Activated CD8-positive, alpha-beta memory T cell treated with anti-CD3 and anti-CD28 coated beads for 48 hours (primary cell): ENCODE data around the gene GDF10.

ENCODE experiments used
- DNase-seq, 3 experiments: peaks; one replicate each; pipeline ENCODE4 v3.0.0-alpha.2; 2020; ENCODE audit warnings: low read depth in 2 of 3, low spot score in 2 of 3

The GDF10 gene

DNA sequence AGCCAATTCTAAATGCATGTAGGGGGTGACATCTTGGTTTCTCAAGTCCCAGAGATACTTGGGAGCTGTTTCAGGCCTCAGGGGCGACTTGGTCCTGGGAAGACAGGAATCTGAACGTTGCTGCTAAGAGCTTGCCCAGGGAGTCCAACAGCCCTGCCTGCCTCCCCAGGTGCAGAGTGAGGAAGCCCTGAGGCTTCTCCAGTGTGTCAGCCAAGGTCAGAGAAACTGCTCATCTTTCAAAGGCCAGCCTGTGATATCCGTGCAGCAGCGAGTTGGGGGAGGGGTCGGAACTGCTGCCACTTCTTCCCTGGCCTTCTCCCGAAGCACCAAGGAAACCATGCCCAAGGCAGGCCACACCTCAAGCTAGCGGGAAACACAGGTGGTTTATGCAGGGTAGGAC is 32.0 kb downstream of the GDF10 start:
- DNase-seq = no peak

- no peak for DNase-seq
Observed at GRCh38 chr10:47332371-47332770, 32.4 kb downstream of the GDF10 start.

GRCh38 chr10:47332946-47333345 is 32.9 kb downstream of the GDF10 start:
- no peak for DNase-seq

DNA sequence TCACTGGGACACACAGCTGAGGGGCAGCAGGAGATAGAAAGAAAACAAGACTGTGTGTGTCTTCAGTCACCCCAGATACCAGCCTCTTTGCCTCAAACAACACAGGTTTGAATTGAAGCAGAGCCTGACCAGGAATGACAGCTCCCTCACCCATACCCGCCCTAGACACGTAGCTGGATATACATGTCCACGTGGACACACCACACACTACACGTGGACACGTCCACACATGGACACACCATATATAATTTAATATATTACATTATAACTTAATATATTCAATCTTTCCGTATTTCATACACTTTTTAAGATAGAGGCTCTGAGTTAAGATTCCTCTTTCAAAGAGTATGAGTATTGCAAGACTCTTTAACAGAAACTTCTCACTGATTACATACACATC is 33.5 kb downstream of the GDF10 start:
- no peak for DNase-seq

DNA sequence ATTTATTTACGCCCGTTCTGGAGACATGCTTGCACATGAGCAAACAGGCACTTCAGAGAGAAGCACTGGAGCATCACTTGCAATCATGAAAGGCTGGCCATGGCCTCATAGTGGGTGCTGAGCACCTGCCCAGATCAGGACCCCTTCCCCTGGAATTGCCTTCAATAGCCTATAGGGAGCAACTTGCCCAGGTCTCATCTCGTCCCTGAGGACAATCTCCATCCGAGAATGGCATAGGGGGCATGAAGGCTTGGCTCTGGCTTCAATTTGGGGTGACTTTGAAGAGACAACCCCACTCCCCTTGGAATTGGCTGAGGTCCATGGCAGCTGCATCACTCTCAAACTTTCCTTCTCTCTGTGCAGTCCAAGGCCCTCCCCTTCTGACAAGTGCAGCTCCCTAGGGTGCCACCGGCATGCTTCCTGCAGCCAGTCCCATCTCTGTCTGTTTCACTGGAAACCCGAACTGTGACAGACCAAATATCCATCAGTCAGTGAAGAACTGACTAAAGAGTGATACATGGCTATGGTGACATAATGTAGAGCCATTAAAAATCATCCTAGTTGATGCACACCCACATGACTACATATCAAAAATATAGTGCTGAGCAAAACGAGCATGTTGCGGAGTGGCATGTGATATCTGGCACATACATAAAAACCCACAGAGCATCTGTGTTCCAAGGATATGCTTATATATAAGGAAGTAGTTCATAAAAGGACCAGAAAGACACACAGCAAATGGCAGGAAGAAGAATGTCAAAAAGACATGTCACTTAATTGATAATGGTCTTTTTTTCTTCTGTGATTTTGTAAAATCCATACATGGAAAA is 34.7 kb downstream of the GDF10 start:
- DNase-seq = no peak

DNA sequence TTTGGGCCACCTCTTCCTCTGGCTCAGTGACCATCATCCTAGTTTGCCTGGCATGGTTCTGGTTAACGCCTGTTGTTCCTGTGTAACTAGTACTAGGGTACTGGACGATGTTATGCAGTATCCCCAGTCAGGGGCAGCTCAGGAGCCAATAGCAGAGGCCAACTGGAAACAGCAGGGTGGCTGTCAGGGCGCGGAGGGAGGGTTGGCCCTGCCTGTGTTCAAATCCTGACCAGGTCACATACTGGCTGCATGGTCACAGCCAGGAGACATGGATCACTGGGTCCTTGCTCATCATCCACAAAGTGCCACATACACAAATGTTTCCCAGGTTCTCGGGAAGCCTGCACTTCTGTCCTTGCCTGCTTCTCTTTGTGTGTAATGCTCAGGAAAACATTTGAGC is 35.9 kb downstream of the GDF10 start:
- DNase-seq = no peak

DNA sequence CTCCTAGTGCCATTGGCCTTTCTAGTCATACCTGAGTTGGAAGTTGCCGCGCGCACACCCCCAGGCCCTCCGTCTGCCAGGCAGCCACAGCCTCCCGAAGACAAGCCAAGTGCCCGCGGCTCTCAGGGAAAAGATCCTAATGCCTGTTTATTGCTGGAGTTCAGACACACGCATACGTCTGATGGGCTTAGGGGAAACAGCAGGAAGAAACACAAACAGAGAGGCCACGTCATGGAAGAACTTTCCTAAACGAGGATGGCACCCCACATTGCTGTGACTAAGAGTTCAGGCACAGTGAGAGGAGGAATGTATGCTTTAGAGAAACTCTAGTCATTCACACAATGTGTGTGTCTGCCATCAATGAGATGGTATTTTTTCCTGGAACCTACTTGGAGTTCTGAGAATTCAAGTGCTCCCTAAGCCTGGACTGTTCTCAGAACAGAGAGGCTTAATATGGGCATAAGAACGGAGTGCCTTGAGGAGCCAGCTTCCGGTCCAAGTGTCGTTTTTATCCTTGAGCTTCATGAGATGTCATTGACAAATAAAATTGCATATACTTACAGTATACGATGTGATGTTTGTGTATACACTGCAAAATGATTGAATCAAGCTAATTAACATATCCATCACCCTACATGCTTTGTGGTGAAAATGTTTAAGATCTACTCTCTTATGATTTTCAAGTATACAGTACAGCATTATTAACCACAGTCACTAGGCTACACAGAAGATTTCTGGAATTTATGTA is 36.6 kb downstream of the GDF10 start:
- no peak for DNase-seq

- DNase-seq = no peak
Observed at GRCh38 chr10:47337310-47337709, 37.3 kb downstream of the GDF10 start.

GRCh38 chr10:47339186-47339735 is 39.3 kb downstream of the GDF10 start:
- no peak for DNase-seq

- no peak for DNase-seq
Observed at GRCh38 chr10:47339759-47340607, 40.0 kb downstream of the GDF10 start.

DNA sequence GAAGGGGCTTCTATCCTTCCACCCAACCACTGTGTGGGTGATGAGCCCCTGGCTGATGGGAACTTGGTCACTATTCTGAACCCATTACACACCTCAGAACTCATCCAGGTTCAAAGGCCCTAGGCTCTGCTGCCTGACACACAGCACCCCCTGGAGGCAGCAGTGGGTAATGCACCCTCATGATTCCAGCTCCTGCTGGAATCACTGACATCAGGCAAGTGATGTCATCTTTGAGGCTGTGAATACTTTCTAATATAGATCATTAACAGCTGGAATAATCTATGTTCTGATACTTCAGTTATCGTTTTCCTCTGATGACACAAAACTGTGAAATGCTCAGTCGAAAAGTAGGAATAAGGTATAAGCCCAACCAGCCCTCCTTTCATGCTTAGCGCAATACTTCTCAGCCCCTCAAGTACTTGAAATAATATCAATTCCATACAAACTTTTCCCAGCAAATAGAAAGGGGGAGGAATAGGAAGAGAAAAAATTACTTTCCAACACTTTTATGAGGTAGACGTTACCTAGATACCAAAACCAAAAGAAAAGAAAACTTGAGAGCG is 40.7 kb downstream of the GDF10 start:
- DNase-seq = peak; percentile 30 to 59 (median 55)

DNA sequence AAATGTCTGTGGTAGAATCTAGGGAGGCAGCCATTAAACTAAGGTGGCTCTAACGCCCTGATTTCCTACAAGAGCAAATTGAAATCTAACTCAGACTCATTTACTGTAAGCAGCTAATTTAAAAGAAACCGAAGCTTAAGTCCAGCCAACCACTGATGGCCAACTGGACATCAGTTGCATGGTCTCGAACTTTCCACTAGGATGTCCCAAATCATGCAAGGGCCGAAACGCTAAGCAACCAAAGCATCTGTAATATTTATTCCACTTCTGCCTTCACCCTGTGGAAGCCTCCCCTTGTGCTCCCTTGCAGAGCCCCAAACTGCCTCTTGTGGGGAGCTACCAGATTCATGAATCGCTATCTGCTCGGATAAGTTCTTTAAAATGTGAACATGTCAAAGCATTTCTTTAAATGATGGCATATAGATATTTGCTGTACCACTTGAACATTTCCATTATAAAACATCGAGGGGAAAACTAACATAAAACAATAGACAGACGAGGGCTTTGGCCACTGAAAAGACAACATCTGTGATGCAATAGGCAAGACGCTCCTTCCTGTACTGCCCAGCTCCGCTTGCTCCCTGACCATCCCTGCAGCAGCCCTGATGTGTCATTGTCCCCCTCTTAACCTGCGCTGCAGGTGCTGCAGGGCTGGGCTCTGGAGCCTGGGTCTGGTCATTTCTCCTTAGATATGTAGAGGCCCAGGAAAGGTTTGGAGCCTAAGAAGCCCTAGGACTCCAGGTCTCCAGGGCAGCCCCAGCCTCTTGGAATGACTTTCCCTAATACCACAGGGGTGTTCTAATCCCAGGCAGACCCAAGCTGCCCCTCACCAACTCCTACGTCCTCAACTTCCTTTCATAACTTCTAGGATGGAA is 45.2 kb downstream of the GDF10 start:
- no peak for DNase-seq

DNA sequence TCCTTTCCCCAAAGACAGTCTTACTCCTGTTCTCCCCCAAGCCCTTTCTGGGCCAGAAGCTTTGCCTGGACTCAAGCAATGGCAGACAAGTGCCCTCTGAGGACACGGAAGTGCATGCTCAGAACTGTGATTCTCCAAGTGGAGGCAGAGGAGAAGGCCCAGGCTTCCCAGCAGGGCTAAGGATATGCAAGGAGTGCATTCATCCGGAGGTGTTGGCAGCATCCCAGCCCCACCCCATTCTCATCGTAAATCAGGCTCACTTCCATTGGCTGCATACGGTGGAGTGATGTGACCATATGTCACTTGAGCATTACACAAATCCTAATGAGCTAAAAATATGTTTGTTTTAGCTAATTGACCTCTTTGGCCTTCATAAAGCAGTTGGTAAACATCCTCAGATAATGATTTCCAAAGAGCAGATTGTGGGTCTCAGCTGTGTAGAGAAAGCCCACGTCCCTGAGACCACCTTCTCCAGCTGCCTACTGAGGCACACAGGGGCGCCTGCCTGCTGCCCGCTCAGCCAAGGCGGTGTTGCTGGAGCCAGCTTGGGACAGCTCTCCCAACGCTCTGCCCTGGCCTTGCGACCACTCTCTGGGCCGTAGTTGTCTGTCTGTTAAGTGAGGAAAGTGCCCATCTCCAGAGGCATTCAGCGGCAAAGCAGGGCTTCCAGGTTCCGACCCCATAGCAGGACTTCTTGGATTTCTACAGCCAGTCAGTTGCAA is 46.7 kb downstream of the GDF10 start:
- DNase-seq = no peak

DNA sequence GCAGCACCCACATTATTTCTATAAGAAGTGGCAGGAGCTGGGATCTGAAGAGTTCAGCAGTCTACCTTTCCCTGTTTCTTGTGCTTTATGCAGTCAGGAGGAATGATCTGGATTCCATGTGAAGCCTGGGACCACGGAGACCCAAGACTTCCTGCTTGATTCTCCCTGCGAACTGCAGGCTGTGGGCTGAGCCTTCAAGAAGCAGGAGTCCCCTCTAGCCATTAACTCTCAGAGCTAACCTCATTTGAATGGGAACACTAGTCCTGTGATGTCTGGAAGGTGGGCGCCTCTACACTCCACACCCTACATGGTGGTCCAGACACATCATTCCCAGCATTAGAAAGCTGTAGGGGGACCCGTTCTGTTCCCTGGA is 47.3 kb downstream of the GDF10 start:
- no peak for DNase-seq

DNA sequence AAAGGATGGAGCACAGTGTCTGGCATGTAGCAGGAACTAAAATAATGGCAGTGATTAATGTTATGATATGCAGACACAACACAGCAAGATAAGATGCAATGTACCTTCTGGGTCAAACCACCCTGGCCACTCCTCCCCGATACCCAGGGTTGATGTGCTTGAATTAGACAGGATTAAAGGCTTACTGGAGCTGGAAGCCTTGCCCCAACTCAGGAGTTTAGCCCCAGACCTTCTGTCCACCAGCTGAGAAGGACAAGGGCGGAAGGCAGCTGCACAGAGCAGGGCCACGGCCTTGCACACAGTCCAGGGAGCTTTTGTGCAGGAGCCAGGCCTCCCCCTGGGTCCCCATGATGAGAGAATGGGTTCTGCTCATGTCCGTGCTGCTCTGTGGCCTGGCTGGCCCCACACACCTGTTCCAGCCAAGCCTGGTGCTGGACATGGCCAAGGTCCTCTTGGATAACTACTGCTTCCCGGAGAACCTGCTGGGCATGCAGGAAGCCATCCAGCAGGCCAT is 48.2 kb downstream of the GDF10 start, which contains the start of gene RBP3:
Gene RBP3 (plus strand): TSS at position 226 of the 514 bp plus-strand sequence. CDS start 122 bp downstream, at position 348.
- no peak for DNase-seq

GRCh38 chr10:47348661-47349470 is 48.9 kb downstream of the GDF10 start:
- DNase-seq = no peak

DNA sequence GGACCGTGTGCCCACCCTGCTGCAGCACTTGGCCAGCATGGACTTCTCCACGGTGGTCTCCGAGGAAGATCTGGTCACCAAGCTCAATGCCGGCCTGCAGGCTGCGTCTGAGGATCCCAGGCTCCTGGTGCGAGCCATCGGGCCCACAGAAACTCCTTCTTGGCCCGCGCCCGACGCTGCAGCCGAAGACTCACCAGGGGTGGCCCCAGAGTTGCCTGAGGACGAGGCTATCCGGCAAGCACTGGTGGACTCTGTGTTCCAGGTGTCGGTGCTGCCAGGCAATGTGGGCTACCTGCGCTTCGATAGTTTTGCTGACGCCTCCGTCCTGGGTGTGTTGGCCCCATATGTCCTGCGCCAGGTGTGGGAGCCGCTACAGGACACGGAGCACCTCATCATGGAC is 49.5 kb downstream of the GDF10 start:
- no peak for DNase-seq

DNA sequence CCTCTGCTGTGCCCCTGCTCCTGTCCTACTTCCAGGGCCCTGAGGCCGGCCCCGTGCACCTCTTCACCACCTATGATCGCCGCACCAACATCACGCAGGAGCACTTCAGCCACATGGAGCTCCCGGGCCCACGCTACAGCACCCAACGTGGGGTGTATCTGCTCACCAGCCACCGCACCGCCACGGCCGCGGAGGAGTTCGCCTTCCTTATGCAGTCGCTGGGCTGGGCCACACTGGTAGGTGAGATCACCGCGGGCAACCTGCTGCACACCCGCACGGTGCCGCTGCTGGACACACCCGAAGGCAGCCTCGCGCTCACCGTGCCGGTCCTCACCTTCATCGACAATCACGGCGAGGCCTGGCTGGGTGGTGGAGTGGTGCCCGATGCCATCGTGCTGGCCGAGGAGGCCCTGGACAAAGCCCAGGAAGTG is 50.0 kb downstream of the GDF10 start:
- DNase-seq = no peak
